Measurements from ENCODE around the gene OR5AC2.

OR5AC2 gene

DNA sequence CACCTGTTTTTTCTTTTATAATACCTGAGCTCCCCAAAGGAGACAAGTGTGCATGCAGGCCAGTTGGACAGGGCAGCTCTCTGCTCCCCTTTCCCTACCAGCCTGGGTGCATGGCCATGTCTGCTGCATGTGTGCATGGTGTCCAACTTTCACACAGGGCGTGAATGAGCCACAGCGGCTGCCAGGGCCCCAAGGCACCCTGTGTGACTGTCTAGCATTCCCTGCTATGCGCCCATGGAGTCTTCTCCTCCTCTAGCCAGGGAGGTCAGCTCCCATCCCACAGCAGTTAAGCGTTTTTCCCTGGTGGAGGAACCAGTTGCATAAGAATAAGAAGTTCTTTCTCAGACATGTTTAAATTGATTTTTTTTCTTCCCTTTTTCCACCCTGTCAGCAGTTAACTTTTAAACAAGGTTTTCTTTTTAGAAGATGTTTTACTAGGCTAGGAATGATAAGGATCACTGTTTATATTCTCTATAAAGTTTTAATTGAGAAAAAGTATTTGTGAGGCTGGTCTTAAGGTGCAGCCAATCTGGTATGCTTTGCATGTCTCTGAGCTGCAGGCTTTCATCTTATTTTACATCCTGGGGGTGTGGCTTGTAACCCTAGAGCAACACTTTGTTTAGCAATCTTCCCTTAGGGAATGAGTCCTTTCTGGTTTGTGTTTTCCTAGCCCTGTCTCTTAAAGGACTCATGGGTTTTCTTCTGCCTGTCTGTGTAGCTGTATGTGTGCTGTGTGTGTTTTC, 23.0 kb downstream of the OR5AC2 start:
- H3K4ac ChIP-seq (ENCODE audit: low read depth in 1 of 2, low read length in 2 of 2), result no peak overlapping the region
- H3K27ac ChIP-seq (ENCODE audit: low read length, poor library complexity, severe bottlenecking), result no peak overlapping the region
- H2BK12ac ChIP-seq (ENCODE audit: low read length in 2 of 2), result no peak overlapping the region
- H3K36me3 ChIP-seq (ENCODE audit: control insufficient read depth in 1 of 2, insufficient read depth in 2 of 2, low read depth in 1 of 2, low read length in 2 of 2), result no peaks in the 10 kb centered on the region
- no peak overlapping the region for H3K4me2 ChIP-seq (ENCODE audit: low read length, poor library complexity, severe bottlenecking)
- no peak overlapping the region for H3K9ac ChIP-seq (ENCODE audit: low read length)
- no peak overlapping the region for H4K91ac ChIP-seq (ENCODE audit: low read length)
- WGBS, result 86% methylated on average over 2 of the region's 4 CpGs
- H2AFZ ChIP-seq (ENCODE audit: low read depth, low read length), result no peak overlapping the region
- H2BK120ac ChIP-seq (ENCODE audit: low read depth, low read length), result no peak overlapping the region
- no peaks in the 10 kb centered on the region for H3K79me1 ChIP-seq (replicated peaks; ENCODE audit: low read length, poor library complexity, severe bottlenecking)
- H3K14ac ChIP-seq (ENCODE audit: low read length in 2 of 2), result no peak overlapping the region
- peaks cover 52% of the 10 kb centered on the region for H3K9me3 ChIP-seq (ENCODE audit: control insufficient read depth, low read length)
- no peaks in the 10 kb centered on the region for H3K4me1 ChIP-seq (ENCODE audit: control insufficient read depth, insufficient read depth, low read depth, low read length)
- no peak overlapping the region for H2AK5ac ChIP-seq (ENCODE audit: low read length, severe bottlenecking)
- no peak overlapping the region for H3K23ac ChIP-seq (ENCODE audit: low read length in 2 of 2)
- H4K8ac ChIP-seq (ENCODE audit: low read length), result no peak overlapping the region
- no peak overlapping the region for H2BK15ac ChIP-seq (ENCODE audit: low read depth, poor library complexity, severe bottlenecking)
- H3K27me3 ChIP-seq (ENCODE audit: control insufficient read depth in 1 of 2, insufficient read depth in 1 of 2, low read length in 2 of 2), result no peaks in the 10 kb centered on the region
- DNase-seq, result no peak
- H3K4me3 ChIP-seq (ENCODE audit: insufficient read depth in 1 of 2, low read depth in 1 of 2, low read length in 2 of 2), result no peak overlapping the region
- H2BK5ac ChIP-seq (ENCODE audit: low read depth, low read length, poor library complexity, severe bottlenecking), result no peak overlapping the region
- H3K18ac ChIP-seq (ENCODE audit: low read depth in 1 of 2, low read length in 2 of 2), result no peak overlapping the region

DNA sequence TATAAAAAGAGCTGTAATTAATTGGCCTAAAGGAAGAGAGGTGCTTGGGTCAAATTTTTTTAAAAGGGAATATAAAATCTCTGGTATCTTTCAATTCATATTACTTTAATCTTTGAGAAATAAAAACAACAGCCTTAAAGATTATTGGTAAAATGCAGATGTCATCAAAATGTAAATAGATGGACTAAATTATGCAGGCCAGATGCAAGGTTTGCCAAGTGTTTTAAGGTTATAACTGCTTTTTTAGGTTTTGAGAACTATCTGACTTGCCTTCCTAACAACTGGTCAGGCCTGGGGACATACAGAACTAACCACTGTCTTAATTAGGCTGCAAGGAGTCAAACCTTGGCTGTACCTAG, 23.6 kb downstream of the OR5AC2 start:
- Histone ChIP-seq H2BK12ac (ENCODE audit: low read length in 2 of 2) (no peak overlapping the region), H3K4me2 (ENCODE audit: low read length, poor library complexity, severe bottlenecking) (no peak overlapping the region), H3K27me3 (ENCODE audit: control insufficient read depth in 1 of 2, insufficient read depth in 1 of 2, low read length in 2 of 2) (no peaks in the 10 kb centered on the region), H3K4me1 (ENCODE audit: control insufficient read depth, insufficient read depth, low read depth, low read length) (no peaks in the 10 kb centered on the region), H4K91ac (ENCODE audit: low read length) (no peak overlapping the region), H3K27ac (ENCODE audit: low read length, poor library complexity, severe bottlenecking) (no peak overlapping the region), H2BK120ac (ENCODE audit: low read depth, low read length) (no peak overlapping the region), H2AK5ac (ENCODE audit: low read length, severe bottlenecking) (no peak overlapping the region), H2BK15ac (ENCODE audit: low read depth, poor library complexity, severe bottlenecking) (no peak overlapping the region), H3K14ac (ENCODE audit: low read length in 2 of 2) (no peak overlapping the region), H3K9me3 (ENCODE audit: control insufficient read depth, low read length) (peaks cover 52% of the 10 kb centered on the region), H3K18ac (ENCODE audit: low read depth in 1 of 2, low read length in 2 of 2) (no peak overlapping the region), H2AFZ (ENCODE audit: low read depth, low read length) (no peak overlapping the region), H4K8ac (ENCODE audit: low read length) (no peak overlapping the region), H3K23ac (ENCODE audit: low read length in 2 of 2) (no peak overlapping the region), H3K36me3 (ENCODE audit: control insufficient read depth in 1 of 2, insufficient read depth in 2 of 2, low read depth in 1 of 2, low read length in 2 of 2) (no peaks in the 10 kb centered on the region), H2BK5ac (ENCODE audit: low read depth, low read length, poor library complexity, severe bottlenecking) (no peak overlapping the region), H3K4me3 (ENCODE audit: insufficient read depth in 1 of 2, low read depth in 1 of 2, low read length in 2 of 2) (no peak overlapping the region), H3K79me1 (replicated peaks; ENCODE audit: low read length, poor library complexity, severe bottlenecking) (no peaks in the 10 kb centered on the region), H3K9ac (ENCODE audit: low read length) (no peak overlapping the region), H3K4ac (ENCODE audit: low read depth in 1 of 2, low read length in 2 of 2) (no peak overlapping the region)
- no peak for DNase-seq

DNA sequence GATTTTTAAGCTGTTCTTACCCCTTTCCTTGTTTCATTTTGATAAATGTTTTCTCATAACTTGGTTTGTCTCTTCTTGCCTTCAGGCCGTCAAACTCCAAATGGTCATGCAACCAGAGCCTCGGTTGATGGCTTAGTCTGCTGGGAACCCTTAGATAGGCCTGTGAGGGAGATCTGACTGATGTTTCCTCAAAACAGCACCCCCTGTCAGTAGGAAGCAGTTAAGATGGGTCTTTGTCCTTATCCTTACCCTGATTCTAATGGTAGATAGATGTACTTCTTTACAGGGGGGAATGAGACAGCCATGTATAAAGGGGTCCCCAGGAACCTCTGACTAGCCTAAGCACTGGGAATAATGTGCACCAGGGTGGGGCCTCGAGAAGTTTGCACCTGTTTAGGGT, 27.3 kb downstream of the OR5AC2 start:
- WGBS, result 54% methylated on average over 3 of the region's 3 CpGs
- no peak for DNase-seq
- no peak overlapping the region for H2BK5ac ChIP-seq (ENCODE audit: low read depth, low read length, poor library complexity, severe bottlenecking)
- no peak overlapping the region for H2BK120ac ChIP-seq (ENCODE audit: low read depth, low read length)
- no peak overlapping the region for H3K4me2 ChIP-seq (ENCODE audit: low read length, poor library complexity, severe bottlenecking)
- H3K14ac ChIP-seq (ENCODE audit: low read length in 2 of 2), result no peak overlapping the region
- H3K79me1 ChIP-seq (replicated peaks; ENCODE audit: low read length, poor library complexity, severe bottlenecking), result no peaks in the 10 kb centered on the region
- H3K4me1 ChIP-seq (ENCODE audit: control insufficient read depth, insufficient read depth, low read depth, low read length), result no peaks in the 10 kb centered on the region
- no peak overlapping the region for H3K23ac ChIP-seq (ENCODE audit: low read length in 2 of 2)
- no peak overlapping the region for H2AK5ac ChIP-seq (ENCODE audit: low read length, severe bottlenecking)
- no peak overlapping the region for H3K4me3 ChIP-seq (ENCODE audit: insufficient read depth in 1 of 2, low read depth in 1 of 2, low read length in 2 of 2)
- H4K8ac ChIP-seq (ENCODE audit: low read length), result no peak overlapping the region
- no peak overlapping the region for H3K4ac ChIP-seq (ENCODE audit: low read depth in 1 of 2, low read length in 2 of 2)
- no peak overlapping the region for H2AFZ ChIP-seq (ENCODE audit: low read depth, low read length)
- H4K91ac ChIP-seq (ENCODE audit: low read length), result no peak overlapping the region
- peaks cover 56% of the 10 kb centered on the region for H3K9me3 ChIP-seq (ENCODE audit: control insufficient read depth, low read length)
- H3K18ac ChIP-seq (ENCODE audit: low read depth in 1 of 2, low read length in 2 of 2), result no peak overlapping the region
- no peak overlapping the region for H3K27ac ChIP-seq (ENCODE audit: low read length, poor library complexity, severe bottlenecking)
- H3K36me3 ChIP-seq (ENCODE audit: control insufficient read depth in 1 of 2, insufficient read depth in 2 of 2, low read depth in 1 of 2, low read length in 2 of 2), result no peaks in the 10 kb centered on the region
- no peak overlapping the region for H2BK15ac ChIP-seq (ENCODE audit: low read depth, poor library complexity, severe bottlenecking)
- no peaks in the 10 kb centered on the region for H3K27me3 ChIP-seq (ENCODE audit: control insufficient read depth in 1 of 2, insufficient read depth in 1 of 2, low read length in 2 of 2)
- no peak overlapping the region for H2BK12ac ChIP-seq (ENCODE audit: low read length in 2 of 2)
- H3K9ac ChIP-seq (ENCODE audit: low read length), result no peak overlapping the region

DNA sequence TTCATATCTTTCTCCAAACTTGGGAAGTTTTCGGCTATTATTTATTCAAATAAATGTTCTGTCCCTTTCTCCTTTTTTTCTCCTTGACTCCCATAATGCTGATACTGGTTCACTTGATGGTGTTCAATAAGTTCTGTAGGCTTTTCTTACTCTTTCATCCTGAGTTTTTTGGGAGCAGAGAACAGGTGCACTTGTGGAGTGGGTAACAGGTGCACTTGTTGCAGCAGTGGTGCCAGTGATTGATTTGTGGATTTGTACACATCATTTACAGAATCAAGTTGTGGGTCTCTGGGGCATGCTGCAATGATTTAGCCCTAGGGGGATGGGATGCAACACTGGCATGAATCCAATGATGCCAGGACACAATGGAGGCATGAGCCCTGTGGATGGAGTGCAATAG, 28.7 kb downstream of the OR5AC2 start:
- Histone ChIP-seq H2BK15ac (ENCODE audit: low read depth, poor library complexity, severe bottlenecking) (no peak overlapping the region), H4K8ac (ENCODE audit: low read length) (no peak overlapping the region), H3K4me1 (ENCODE audit: control insufficient read depth, insufficient read depth, low read depth, low read length) (no peaks in the 10 kb centered on the region), H2BK12ac (ENCODE audit: low read length in 2 of 2) (no peak overlapping the region), H3K79me1 (replicated peaks; ENCODE audit: low read length, poor library complexity, severe bottlenecking) (no peaks in the 10 kb centered on the region), H3K4me3 (ENCODE audit: insufficient read depth in 1 of 2, low read depth in 1 of 2, low read length in 2 of 2) (no peak overlapping the region), H3K23ac (ENCODE audit: low read length in 2 of 2) (no peak overlapping the region), H2BK5ac (ENCODE audit: low read depth, low read length, poor library complexity, severe bottlenecking) (no peak overlapping the region), H4K91ac (ENCODE audit: low read length) (no peak overlapping the region), H3K36me3 (ENCODE audit: control insufficient read depth in 1 of 2, insufficient read depth in 2 of 2, low read depth in 1 of 2, low read length in 2 of 2) (no peaks in the 10 kb centered on the region), H2AFZ (ENCODE audit: low read depth, low read length) (no peak overlapping the region), H2AK5ac (ENCODE audit: low read length, severe bottlenecking) (no peak overlapping the region), H3K18ac (ENCODE audit: low read depth in 1 of 2, low read length in 2 of 2) (no peak overlapping the region), H3K4me2 (ENCODE audit: low read length, poor library complexity, severe bottlenecking) (no peak overlapping the region), H3K27ac (ENCODE audit: low read length, poor library complexity, severe bottlenecking) (no peak overlapping the region), H3K9ac (ENCODE audit: low read length) (no peak overlapping the region), H3K14ac (ENCODE audit: low read length in 2 of 2) (no peak overlapping the region), H2BK120ac (ENCODE audit: low read depth, low read length) (no peak overlapping the region), H3K27me3 (ENCODE audit: control insufficient read depth in 1 of 2, insufficient read depth in 1 of 2, low read length in 2 of 2) (no peaks in the 10 kb centered on the region), H3K4ac (ENCODE audit: low read depth in 1 of 2, low read length in 2 of 2) (no peak overlapping the region), H3K9me3 (ENCODE audit: control insufficient read depth, low read length) (peaks cover 45% of the 10 kb centered on the region)
- no CpG with 5 or more reads among the region's 1 CpG for WGBS
- no peak for DNase-seq
